BE2C (cell line): ENCODE results near the gene FAM240A.

ENCODE experiments used
- DNase-seq: peaks from one replicate; pipeline ENCODE4 v3.0.0-alpha.2; 2020
- H3K27me3 ChIP-seq: fragments of 250-450 bp; sonication (Bioruptor Pico); 2 replicates; pipeline ENCODE4 v1.5.1; 2020; ENCODE audit warnings: mild to moderate bottlenecking
- H3K36me3 ChIP-seq: fragments of 250-450 bp; sonication (Bioruptor Pico); 2 replicates; pipeline ENCODE4 v1.5.1; 2020; ENCODE audit warnings: mild to moderate bottlenecking
- H3K4me1 ChIP-seq: fragments of 250-450 bp; sonication (Bioruptor Pico); 2 replicates; pipeline ENCODE4 v1.5.1; 2020
- H3K4me3 ChIP-seq: 2 replicates; pipeline ENCODE4 v1.5.1; 2011; ENCODE audit warnings: low read depth, low read length
- H3K9me3 ChIP-seq: fragments of 250-450 bp; sonication (Bioruptor Pico); 2 replicates; pipeline ENCODE4 v1.5.1; 2020
- CTCF ChIP-seq: IDR thresholded peaks from 2 replicates; pipeline ENCODE4 v1.5.1; 2012; ENCODE audit warnings: mild to moderate bottlenecking, low read depth, low read length

Gene FAM240A

GRCh38 chr3:46571684-46572083 is 40.6 kb upstream of the FAM240A start:
- no peak for TF ChIP-seq CTCF
- DNase-seq = no peak
- Histone ChIP-seq H3K9me3 (no peaks in the 10 kb centered on the region), H3K27me3 (no peaks in the 10 kb centered on the region), H3K4me3 (no peak overlapping the region), H3K36me3 (no peaks in the 10 kb centered on the region), H3K4me1 (no peaks in the 10 kb centered on the region)

- Histone ChIP-seq H3K9me3 (no peaks in the 10 kb centered on the region), H3K4me3 (no peak overlapping the region), H3K27me3 (no peaks in the 10 kb centered on the region), H3K36me3 (no peaks in the 10 kb centered on the region), H3K4me1 (no peaks in the 10 kb centered on the region)
- TF ChIP-seq CTCF = no peak
- no peak for DNase-seq
Observed at GRCh38 chr3:46573701-46574100, 38.6 kb upstream of the FAM240A start.

GRCh38 chr3:46574243-46574646 is 38.1 kb upstream of the FAM240A start:
- H3K9me3 ChIP-seq = no peaks in the 10 kb centered on the region
- H3K36me3 ChIP-seq = no peaks in the 10 kb centered on the region
- no peaks in the 10 kb centered on the region for H3K4me1 ChIP-seq
- H3K27me3 ChIP-seq = no peaks in the 10 kb centered on the region
- H3K4me3 ChIP-seq = no peak overlapping the region
- DNase-seq = no peak
- TF ChIP-seq CTCF = no peak

- TF ChIP-seq CTCF = no peak
- Histone ChIP-seq H3K27me3 (no peaks in the 10 kb centered on the region), H3K4me3 (no peak overlapping the region), H3K4me1 (no peaks in the 10 kb centered on the region), H3K9me3 (no peaks in the 10 kb centered on the region), H3K36me3 (no peaks in the 10 kb centered on the region)
- no peak for DNase-seq
Observed at GRCh38 chr3:46574881-46575576, 37.3 kb upstream of the FAM240A start.

- Histone ChIP-seq H3K4me1 (no peaks in the 10 kb centered on the region), H3K4me3 (no peak overlapping the region), H3K9me3 (no peaks in the 10 kb centered on the region), H3K27me3 (no peaks in the 10 kb centered on the region), H3K36me3 (no peaks in the 10 kb centered on the region)
- TF ChIP-seq CTCF = no peak
- DNase-seq = no peak
Observed at GRCh38 chr3:46575577-46576222, 36.6 kb upstream of the FAM240A start.

GRCh38 chr3:46576386-46576785 is 35.9 kb upstream of the FAM240A start:
- H3K36me3 ChIP-seq = no peaks in the 10 kb centered on the region
- no peaks in the 10 kb centered on the region for H3K4me1 ChIP-seq
- no peak for TF ChIP-seq CTCF
- DNase-seq = no peak
- no peaks in the 10 kb centered on the region for H3K27me3 ChIP-seq
- H3K4me3 ChIP-seq = no peak overlapping the region
- H3K9me3 ChIP-seq = no peaks in the 10 kb centered on the region
